AG20443 (cell line): ENCODE results near the gene TSPEAR.
"Not testable (repeated sequence)": the region's sequence is repeated elsewhere in the genome, so short reads cannot be mapped to it uniquely, and the experiment has no call there.

Experiments used
- DNase-seq: peaks from one replicate; pipeline ENCODE4 v3.0.0; 2012; ENCODE audit warnings: low spot score, mixed read lengths

TSPEAR gene

GRCh38 chr21:44650973-44651675 lies 60.2 kb downstream of the TSPEAR start:
- no peak for DNase-seq

GRCh38 chr21:44650265-44650972 lies 61.0 kb downstream of the TSPEAR start:
- DNase-seq, result no peak

- DNase-seq, result no peak
Measured at GRCh38 chr21:44649521-44650100, 61.8 kb downstream of the TSPEAR start.

- no peak for DNase-seq
Measured at GRCh38 chr21:44648557-44649311, 62.6 kb downstream of the TSPEAR start.

- no peak for DNase-seq
Measured at GRCh38 chr21:44647222-44647552, 64.2 kb downstream of the TSPEAR start.

GRCh38 chr21:44646366-44647221 lies 64.8 kb downstream of the TSPEAR start, which contains the start of gene KRTAP10-11:
Gene KRTAP10-11, plus strand, starts transcription at chr21:44646414. Its CDS starts 45 bp downstream, at chr21:44646459.
- DNase-seq, result not testable (repeated sequence)

- DNase-seq, result no peak
Measured at GRCh38 chr21:44644878-44645277, 66.5 kb downstream of the TSPEAR start.

GRCh38 chr21:44643741-44644310 lies 67.5 kb downstream of the TSPEAR start:
- no peak for DNase-seq

GRCh38 chr21:44640761-44641160 lies 70.6 kb downstream of the TSPEAR start:
- no peak for DNase-seq

GRCh38 chr21:44639331-44639655 lies 72.1 kb downstream of the TSPEAR start:
- DNase-seq, result no peak

GRCh38 chr21:44638506-44639330 lies 72.7 kb downstream of the TSPEAR start:
- not testable (repeated sequence) for DNase-seq

- not testable (repeated sequence) for DNase-seq
Measured at GRCh38 chr21:44637851-44638348, 73.5 kb downstream of the TSPEAR start.

- no peak for DNase-seq
Measured at GRCh38 chr21:44637018-44637850, 74.1 kb downstream of the TSPEAR start, which contains the start of gene KRTAP10-10. Gene KRTAP10-10, plus strand, starts transcription at chr21:44637356. Its CDS starts 62 bp downstream, at chr21:44637418.

GRCh38 chr21:44636209-44637017 lies 75.0 kb downstream of the TSPEAR start:
- no peak for DNase-seq

- DNase-seq, result no peak
Measured at GRCh38 chr21:44632067-44632466, 79.3 kb downstream of the TSPEAR start.

GRCh38 chr21:44630440-44630839 lies 80.9 kb downstream of the TSPEAR start:
- DNase-seq, result no peak

GRCh38 chr21:44628707-44629391 lies 82.5 kb downstream of the TSPEAR start:
- DNase-seq, result no peak

GRCh38 chr21:44627831-44628233 lies 83.5 kb downstream of the TSPEAR start:
- not testable (repeated sequence) for DNase-seq
